Fibroblast of skin of abdomen (primary cell): Measurements from ENCODE around the gene VTI1A.
"Not testable (repeated sequence)": the region's sequence is repeated elsewhere in the genome, so short reads cannot be mapped to it uniquely, and the experiment has no call there.

ENCODE experiments used
- DNase-seq: peaks from one replicate; pipeline ENCODE4 v3.0.0-alpha.2; 2013

Gene VTI1A

GRCh38 chr10:112507988-112508387 lies 61.0 kb downstream of the VTI1A start:
- DNase-seq, result no peak

- no peak for DNase-seq
These were observed 62.7 kb downstream of the VTI1A start for GRCh38 chr10:112509558-112510291.

GRCh38 chr10:112510384-112510783 lies 63.4 kb downstream of the VTI1A start:
- DNase-seq, result no peak

DNA sequence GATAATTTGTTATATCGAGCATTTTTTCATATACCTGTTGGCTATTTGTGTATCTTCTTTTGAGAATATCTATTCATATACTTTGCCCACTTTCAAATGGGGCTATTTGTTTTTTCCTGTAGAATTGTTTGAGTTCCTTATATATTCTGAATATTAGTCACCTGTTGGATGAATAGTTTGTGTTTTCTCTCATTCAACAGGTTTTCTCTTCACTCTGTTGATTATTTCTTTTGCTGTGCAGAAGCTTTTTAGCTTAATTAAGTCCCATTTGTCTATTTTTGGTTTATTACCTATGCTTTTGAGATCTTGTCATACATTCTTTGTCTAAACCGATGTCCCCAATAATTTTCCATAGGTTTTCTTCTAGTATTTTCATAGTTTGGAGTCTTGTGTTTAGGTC lies 65.3 kb downstream of the VTI1A start:
- DNase-seq, result no peak

DNA sequence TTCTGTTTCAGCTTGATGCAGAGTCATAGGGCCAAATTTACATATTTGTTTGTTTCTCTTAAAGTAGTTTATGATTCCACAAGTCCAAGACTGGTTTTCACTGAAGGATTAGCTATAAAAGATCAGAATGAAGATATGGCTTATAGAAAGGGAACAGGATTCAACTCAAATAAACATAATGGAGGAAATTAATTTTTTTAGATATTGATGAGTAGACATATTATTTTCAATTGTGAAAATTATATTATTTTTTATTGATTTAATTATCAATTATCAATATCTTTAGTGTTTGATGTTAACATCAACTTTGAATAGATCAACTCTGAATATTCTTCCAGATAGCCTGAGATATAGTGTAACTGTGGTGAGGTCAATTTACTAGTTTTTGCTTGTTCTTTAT lies 68.1 kb downstream of the VTI1A start:
- no peak for DNase-seq

DNA sequence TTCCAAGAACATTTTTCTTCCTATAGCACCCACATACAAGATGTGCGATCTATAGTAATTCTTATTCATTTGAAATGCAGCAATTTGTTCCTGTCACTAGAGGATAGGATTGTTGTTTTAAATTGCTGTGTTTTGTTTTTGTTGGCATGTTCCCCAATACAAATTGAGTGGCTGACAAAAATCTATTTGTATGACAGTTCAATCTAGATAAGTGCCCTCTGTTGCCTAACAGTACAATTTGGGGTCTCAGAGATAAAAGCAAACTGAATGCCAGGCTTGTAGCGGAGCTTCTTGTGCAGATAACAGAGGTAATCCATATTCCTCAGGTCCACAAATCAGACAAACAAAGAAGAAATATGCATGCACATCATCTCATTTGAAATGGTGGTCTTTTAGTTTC lies 68.8 kb downstream of the VTI1A start:
- DNase-seq, result no peak

DNA sequence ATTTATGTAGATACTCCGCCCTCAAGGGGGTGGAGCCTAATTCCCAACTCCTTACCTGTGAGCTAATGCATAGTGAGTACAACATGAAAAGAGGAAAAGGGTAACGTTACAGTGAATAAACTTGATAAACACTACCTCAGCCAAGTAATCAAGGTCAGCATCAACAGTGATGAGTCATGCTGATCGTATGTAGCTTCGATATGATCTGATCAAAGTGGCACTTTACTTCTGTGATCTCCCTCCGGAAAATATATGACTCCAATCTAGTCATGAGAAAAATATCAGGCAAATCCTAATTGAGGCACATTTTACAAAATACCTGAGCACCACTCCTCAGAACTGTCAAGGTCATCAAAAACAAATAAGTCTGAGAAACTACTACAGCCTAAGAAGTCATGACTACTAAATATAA lies 70.4 kb downstream of the VTI1A start:
- no peak for DNase-seq

DNA sequence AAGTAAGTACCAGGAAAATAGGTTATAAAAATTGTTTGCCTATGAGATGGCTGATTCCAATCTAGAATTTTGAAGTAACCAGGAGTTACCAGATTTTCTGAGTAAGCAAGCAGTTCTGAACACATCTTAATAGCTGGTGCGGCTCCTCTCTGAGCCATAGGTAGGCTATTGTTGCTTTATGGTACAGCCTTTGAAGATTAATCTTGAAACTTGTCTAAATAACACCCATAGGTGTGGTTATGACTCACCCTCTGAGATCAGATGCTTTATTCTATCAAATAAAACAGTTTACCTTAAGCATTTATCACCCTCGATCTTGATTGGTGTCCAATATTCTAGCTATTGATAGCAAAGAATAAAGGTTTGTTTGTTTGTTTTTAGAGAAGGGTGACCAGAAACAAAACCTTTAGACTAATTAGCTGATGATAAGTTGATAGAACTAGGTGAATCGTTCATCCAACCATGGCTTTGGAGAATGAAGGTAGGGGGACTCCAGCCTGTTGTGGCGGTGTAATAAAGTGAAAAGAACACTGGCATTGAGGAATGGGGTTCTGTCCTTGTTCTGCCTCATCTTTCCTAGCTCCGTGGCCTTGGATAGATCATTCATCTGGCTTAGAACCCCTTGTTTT lies 72.2 kb downstream of the VTI1A start:
- DNase-seq, result no peak

DNA sequence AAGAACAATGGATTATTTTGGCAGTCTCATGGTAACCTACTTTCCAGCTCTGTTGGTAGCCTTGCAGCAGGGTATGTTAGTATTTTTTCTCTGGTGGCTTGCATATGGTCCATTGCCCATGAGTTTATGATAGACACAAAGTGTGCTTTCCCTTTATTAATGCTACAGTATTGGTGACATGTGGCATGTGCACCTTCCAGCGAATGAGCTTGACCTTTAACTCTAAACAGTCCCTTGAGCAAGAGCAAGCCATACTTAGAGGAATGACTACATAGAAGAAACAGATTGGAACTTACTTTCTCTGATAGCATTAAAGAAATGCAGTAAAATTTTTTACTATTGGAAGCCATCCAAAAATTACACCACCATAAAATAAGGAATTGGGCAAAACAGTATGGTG lies 73.9 kb downstream of the VTI1A start:
- DNase-seq, result no peak

DNA sequence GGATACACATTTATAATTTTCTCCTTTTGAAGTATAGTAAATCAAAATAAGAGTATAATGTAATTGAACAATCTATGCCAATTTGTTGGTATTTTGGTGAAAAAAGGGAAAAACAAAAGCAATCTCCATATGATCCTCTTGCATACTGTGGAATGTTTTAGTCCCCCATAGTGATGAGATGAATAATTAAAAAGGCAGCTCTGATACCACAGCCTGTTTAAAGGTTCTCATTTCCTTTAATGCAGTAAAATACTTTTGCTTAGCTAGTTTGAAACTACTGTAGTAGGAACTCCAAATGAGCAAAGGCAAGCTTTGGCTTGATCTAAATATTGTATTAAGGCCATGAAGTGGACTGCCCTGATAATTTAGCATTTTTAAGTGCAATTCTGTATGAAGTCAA lies 77.6 kb downstream of the VTI1A start:
- peak; percentile 57 for DNase-seq

DNA sequence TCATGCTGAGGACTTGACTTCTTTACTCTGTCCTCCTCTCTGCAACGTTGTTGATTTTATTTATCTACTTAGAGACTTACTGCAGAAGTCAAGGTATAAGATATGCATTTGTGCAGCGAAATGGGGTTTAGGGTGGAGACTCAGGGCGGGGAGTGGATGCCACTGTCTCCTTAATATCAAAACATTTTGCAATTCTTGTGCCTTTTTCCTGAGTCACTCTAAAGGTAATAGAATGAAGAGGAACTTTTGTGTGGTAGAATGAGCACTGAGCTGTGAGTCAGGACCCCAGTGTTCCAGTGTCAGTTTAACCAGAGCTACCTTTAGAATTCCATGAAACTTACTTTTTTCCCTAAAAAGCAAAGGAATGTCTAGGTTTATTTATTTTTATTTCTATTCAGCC lies 78.2 kb downstream of the VTI1A start:
- DNase-seq, result no peak

DNA sequence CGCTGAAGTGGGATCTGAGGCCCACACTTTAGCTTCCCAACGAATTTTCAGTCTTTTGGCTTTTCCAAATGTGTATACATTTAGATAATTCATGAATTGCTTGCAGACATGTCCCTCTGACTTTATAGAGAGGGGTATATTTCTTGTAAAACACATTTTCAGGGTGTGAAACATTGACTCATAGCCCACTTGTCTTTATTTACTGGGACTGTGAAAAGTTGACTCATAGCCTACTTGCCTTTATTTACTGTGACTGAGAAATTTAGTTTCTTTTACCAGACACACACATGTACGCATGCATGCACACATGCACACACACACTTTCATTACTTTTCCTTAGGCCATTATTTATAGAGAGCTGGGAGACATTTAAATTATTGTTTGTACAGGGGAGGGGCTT lies 79.1 kb downstream of the VTI1A start:
- peak; percentile 18 for DNase-seq

- no peak for DNase-seq
These were observed 79.9 kb downstream of the VTI1A start for GRCh38 chr10:112526906-112527305.

GRCh38 chr10:112528235-112528634 lies 81.2 kb downstream of the VTI1A start:
- DNase-seq, result no peak

GRCh38 chr10:112531421-112531820 lies 84.4 kb downstream of the VTI1A start:
- no peak for DNase-seq

DNA sequence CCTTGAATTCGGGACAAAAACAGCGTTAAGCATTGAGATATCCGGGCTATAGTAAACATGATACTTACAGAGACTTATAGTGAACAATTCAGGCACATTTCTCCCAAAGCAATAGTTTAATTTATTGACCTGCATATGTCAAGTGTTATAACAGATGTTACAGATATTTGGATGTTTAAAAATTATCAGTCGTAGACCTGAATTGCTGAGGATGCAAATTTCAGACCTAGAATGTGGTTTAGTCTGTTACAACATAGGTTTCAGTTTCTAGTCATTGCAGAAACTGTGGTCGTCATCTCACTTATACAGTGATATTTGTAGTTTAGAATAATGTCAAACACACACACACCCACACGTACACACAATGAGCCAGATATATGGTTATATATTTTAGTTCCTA lies 85.2 kb downstream of the VTI1A start:
- DNase-seq, result no peak

DNA sequence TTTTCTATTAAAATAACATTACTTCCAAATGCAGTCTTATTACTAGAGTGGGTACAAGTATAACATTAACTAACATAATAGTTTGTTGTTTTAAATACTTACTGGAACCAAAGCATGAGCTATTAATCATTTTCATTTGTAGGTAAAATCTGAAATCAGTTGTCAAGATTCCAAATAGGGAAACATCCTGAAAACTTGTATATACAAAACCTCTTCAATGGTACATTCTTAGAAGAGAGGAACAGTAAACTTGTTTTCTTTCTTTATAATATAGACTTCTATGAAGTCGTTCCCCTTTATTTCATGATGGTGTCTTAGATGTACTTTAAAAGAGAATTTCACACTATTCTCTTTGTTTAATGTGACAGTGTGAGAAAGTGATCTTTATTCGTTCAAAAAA lies 85.9 kb downstream of the VTI1A start:
- DNase-seq, result no peak

DNA sequence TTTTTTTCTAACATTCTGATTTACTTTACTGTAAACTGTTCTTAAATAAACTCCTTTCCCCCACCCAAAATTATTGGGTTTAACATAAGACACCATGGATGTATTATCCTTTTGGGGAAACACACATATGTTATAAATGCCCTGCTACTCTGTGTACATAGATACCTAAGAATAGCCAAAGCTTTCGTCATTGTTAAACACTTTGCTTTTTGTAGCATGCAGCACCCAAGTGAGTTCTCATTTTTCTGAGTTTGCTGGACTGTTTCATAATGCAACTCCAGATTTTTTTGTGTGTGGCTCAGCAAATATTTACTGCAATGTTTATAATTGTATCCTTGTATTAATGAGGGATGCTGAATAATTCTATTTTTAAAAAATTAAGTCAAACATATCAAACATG lies 86.9 kb downstream of the VTI1A start:
- no peak for DNase-seq

GRCh38 chr10:112535531-112535951 lies 88.5 kb downstream of the VTI1A start:
- DNase-seq, result no peak

DNA sequence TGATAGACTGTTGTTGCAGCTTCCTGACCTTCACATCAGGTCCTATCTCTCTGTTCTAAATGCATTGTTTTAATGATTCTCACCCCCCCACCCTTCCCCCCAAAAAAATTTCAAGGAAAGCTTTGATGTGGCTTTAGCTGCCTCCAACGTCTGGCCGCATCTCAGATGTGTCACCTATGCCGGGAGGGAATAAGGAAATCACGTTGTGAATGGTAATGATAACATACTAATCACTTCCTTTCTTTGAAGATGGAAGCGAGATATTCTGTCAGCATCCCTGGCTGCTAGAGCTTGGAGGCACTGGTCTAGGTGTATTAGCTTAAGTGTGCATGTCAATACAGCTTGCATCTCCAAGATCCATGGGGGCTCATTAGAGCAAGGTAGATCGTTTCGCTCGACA lies 89.6 kb downstream of the VTI1A start:
- no peak for DNase-seq

DNA sequence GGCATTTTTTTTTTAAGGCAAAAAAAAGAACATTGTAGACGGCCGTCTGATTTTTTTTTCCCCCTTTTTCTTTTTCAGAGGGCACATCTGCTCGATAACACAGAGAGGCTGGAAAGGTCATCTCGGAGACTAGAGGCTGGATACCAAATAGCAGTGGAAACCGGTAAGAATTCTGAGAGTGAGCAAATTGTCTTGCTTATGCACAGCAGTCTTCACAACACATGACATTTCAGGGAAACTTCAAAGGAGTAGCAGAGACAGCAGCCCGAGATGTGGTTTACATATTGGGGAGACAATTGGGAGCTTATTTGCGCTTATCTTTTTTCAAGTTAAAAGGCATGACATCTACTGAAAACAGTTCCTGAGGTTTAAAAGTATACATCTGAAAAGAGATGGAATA lies 91.2 kb downstream of the VTI1A start:
- DNase-seq, result no peak

DNA sequence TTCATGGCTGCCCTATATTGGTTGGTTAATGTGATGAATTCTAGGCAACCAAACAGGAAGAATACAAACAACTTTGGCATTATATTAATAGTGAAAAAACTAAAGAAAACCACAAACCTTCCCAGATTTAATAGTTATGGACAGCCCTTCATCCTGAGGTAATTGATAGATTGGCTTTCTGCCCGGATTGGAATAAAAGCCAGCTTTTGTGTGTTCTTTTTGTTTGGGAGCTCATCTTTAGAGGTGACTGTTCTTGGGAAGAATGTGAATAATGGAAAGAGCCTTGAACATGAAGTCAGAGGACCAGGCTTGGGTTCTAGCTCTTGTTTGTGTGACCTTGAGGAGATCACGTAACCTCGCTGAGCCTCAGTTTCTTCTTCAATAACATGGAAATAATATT lies 92.3 kb downstream of the VTI1A start:
- DNase-seq, result peak; percentile 51

- DNase-seq, result not testable (repeated sequence)
These were observed 95.8 kb downstream of the VTI1A start for GRCh38 chr10:112542823-112543222.

- no peak for DNase-seq
These were observed 99.5 kb downstream of the VTI1A start for GRCh38 chr10:112546474-112546873.
